NCI-H82 (cell line): ENCODE measurements around the gene PLEKHA8.
"Not testable (repeated sequence)": the region's sequence is repeated elsewhere in the genome, so short reads cannot be mapped to it uniquely, and the experiment has no call there.

ENCODE experiments used
- DNase-seq: peaks from one replicate; lab custom pipeline; 2025; lab: John Stamatoyannopoulos, UW

PLEKHA8 gene

DNA sequence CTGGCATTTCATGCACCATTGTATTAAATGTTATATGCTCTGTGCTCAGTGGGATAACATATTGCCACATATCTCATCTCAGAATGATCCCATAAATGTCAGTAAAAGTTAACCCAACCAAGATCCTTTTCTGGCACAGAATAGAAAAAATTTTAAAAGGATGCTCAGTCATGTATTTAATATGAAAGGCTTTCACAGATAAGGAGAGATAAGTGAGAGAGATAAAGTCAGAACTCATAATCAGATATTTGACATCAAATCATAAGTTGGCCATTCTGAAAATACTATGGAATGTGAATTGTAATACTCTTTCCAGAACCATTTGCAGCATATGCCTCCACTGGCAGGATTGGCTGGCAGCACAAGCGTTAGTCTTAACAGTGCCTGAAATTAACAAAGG, 38.5 kb downstream of the PLEKHA8 start:
- DNase-seq = no peak

DNA sequence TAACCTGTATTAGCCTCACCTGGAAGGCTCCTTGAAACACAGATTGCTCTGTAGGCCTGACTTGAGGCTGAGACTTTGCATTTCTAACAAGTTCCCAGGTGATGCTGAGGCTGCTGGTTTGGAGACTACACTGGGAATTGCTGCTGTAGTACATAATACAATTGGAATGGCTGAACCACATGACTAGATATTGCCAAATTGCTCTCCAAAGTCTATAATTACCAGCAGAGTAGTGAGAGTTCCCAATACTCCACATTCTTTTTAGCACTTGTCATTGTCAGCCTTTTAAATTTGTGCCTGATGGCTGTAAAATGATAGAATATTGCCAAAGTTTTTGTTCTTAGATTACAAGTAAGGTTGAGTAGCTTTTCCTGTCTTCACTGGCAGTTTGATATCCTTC, 39.9 kb downstream of the PLEKHA8 start:
- no peak for DNase-seq

DNA sequence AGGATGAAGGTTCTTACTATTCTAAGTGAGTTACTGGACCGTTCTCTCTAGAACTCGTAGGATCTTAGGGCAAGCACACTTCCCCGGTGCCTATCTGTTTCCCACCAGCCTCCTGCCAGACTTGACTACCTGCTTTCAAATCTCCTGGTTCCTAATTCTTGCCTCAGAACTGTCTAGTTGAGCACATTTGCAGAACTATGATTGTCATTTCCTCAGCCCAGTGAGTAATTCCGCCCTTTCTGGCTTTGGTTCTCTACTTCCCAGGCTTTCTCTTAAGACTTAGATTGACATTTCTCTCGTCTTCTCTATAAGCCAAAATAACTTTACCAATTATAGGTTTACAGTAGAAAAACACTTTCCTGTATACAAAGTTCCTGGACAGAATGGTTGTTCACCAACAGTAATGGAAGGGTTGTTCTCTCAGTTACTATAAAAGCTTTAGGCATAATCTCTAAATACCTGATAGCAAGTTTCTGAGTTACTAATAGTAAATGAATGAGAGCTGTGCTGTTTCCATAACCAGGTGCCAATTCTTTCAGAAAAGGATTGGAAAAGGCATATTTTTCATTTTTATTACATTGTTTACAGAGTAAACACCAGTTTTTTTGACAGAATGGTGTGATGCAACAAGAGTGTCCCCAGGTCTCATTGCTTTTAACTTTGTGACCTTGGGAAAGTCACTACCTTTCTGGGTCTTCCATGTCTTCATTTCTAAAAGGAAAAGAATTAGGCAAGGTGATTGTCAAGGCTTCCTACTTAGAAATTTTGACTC, 41.1 kb downstream of the PLEKHA8 start:
- DNase-seq = no peak

DNA sequence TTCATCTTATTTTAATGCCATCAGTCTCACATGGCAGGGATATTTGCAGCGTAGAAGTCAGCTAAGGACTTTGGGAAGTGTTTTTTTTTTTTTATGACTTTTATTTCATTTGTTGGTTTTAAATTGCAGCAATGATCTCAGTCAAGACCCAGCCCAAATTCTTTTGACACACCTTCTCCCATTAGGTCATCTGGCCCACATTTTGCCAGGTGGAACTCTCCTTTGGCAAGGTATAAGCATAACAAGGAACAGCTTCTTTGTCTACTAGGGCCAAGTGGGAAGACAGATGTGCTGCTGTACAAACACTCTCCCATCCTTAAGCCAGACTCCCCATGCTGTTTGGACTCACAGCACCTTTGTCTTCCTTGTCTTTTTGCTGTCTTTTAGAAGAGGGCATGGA, 41.8 kb downstream of the PLEKHA8 start:
- peak; percentile 35 for DNase-seq

DNA sequence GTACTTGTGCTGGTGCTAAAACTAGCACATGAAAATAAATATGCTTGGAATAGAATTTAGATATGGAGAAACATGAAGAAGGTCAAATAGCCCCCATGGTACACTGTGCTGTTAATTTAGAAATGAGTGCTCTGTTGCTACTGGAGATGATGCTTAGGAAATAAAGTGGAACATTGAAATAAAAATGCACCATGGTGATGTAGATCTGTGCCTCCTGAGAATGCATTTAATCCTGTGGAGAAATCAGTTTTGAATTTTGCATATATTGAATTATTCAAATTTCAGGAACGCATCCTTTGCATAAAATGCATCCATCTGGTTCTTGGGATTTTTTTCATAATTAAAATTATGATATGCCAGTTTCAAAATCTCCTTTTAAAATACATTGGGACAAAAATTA, 44.5 kb downstream of the PLEKHA8 start:
- no peak for DNase-seq

DNA sequence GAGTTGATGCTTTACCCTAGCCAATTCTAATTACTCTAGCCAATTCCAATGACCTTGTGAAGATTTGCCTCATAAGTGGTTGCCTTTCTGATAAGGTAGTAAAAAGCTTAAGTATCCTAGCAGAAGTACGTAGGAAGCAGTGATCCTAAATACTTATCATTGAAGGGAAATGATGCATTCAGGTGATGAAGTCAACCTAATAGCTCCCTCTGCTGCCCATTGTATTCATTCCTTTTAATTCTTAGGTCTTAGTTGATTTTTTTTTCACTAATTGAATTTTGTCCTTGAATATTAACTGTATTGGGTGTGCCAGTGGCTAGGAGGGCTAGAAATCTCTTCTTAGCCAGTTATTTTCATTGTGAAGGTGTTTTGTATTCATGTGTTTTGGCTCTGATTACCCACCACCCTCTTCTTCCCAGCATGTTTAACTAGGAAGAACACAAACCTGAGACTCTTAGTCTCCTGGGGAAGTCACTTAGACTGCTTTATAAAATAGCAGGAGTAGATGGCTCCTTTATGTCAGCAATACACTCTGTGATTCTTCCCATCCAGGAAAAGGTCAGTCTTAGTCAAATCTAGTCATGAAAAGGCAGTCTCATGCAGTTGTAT, 46.3 kb downstream of the PLEKHA8 start:
- peak; percentile 77 for DNase-seq

DNA sequence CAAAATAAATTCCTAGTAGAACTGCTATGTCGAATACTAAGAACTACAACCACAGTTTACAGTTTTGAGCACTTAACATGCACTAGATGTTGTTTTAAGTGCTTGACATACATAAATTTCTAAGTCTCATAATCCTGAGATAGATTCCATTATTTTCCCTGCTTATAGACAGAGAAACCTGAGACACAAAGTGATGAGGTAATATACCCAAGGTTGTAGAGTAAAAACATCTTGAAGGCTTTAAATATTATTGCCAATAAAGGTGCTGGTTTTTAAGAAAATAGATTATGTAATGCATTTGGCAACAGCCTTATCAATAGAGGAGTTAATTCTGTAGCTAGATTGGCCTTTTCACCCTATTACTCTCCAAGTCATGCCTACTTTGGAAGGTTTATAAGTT, 48.2 kb downstream of the PLEKHA8 start:
- no peak for DNase-seq

DNA sequence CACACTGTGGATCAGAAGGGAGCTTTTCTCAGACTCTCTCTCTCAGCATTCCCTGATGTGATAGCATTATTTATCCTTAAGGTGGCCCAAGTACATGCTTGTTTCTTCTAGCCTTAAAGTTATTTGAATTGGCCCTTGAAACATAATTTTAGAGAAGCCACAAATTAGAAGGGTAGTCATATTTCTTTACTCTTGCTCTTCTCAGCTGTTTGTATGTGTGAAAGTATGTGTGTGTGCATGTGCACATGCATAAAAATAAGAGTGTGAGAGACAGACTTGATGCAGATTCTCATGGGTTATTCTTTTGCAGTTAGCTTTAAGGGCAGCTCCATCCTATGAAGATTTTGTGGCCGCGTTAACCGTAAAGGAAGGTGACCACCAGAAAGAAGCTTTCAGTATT, 50.1 kb downstream of the PLEKHA8 start:
- no peak for DNase-seq

DNA sequence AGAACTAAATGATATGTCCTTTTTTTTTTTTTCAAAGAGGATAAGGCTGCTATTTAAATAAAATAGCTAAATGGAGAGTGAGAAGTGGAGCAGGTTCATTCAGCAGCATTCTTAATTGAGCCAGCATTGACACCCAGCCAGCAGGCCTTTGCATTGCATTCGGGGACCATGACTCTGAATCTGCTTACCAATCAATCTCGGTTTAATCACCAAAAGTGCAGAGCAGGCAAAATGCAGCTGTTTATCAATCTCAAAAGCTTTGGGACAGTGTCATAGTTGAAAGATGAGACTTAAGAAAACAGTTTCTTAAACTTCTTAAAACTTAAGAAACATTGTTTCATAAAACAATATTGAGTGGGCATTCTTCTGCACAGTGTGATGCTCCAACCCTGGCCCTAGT, 51.7 kb downstream of the PLEKHA8 start:
- no peak for DNase-seq

DNA sequence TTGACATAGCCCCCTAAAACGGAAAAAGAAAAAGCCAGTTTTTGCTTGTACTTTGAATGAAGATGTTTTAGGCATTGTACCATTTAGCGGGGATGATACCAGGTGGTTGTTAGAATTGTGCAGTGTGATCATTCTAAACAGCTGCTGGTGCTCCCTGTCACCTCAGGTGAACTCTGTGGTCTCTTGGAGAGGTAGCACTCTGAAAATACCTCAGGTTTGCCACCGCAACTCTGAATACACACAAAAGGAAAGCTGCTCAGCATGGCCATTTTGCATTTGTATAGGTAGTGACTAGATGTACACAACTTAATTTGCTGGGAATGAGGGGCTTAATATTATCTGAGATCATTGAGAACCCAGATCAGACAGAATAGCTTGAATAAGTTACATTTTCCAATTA, 52.6 kb downstream of the PLEKHA8 start:
- peak; percentile 9 for DNase-seq

DNA sequence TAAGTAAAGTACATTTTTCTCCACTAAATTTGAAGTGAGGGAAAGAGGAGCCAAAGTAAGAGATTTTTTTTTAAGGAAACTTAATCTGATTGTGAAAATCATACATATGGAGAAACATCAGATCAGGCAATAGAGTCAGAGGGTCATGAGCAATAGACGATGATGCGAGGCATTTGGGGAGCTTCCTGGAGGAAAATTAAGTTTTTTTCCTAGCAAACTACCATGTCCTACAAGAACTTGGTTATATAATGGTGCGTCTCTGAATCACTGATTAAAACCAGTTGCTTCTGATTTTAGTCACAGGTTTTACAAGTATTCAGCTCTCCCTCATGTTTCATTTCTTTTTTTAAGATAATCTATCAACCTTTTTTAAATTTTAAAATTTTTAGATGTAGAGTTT, 54.5 kb downstream of the PLEKHA8 start:
- DNase-seq = no peak

DNA sequence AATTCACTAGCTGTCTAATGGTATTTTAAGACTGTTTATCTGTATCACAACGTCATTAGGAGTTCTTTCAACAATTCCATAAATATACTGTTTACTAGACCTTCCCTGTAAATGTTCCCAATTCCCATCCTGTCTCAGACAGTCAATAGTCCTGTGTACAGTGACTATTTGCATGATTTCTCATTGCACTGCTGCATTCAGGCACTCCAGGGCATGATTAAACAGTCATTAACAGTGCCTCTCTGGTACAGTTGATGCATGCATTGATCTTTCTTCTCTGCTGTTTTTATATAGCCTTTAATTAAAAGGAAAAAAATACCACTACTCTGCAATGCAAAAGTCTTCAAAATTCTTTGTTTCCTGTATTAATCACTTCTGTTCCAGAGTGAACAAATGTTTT, 55.1 kb downstream of the PLEKHA8 start:
- DNase-seq = no peak

DNA sequence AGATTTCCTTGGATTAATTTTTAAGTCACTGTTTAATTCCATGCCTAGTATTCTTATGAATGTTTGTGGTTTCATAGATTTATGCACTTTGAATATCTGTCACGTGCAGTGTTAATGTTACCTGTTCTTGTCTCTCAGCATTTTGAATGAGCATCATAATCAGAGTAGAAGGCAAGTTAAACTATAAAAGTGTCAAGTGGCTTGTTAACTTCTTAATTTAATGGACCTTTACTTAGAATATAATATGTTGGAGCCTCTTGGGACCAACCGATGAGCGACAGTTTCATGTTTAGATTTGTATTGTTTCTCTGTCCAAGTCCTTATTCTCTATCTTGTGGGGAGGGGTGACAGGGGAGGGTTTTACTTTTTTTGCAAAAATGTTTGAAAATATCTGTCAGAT, 56.0 kb downstream of the PLEKHA8 start:
- DNase-seq = no peak

DNA sequence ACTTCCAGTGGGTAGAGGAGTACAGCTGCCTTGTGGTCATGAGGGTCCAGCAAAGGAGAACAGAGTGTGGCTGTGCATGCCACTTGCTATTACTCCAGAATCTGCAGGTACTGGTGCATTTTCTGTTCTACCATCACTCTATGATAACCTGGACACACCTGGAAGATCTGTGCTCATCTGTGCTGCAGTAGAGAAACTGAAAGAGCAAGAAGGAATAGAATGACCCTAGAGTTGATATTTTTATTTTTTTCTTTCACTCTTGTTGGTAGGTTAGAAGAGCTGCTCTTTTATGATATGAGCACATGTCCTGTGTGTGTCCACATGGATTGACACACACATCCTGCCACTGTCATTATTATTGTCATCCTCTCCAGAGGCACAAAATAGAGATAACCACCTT, 58.3 kb downstream of the PLEKHA8 start:
- DNase-seq = no peak

DNA sequence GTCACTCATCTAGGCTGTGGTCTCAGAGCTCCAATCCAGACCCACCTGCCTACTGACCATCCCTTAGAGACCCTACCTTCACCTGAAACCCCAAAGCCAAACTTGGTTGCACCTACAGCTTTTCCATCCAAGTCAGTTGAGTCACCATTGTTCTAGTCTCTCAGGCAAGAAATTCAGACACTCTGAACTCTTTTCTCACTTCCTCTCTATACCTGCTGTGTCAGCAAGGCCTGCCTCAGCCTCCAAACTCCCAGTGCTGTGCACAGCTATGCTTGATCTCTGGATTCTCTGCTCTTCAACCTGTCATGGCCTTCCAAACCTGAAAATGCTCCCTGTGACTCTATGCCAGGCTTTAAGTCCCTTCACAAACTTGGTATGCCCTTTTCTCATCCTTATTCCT, 59.2 kb downstream of the PLEKHA8 start:
- no peak for DNase-seq

DNA sequence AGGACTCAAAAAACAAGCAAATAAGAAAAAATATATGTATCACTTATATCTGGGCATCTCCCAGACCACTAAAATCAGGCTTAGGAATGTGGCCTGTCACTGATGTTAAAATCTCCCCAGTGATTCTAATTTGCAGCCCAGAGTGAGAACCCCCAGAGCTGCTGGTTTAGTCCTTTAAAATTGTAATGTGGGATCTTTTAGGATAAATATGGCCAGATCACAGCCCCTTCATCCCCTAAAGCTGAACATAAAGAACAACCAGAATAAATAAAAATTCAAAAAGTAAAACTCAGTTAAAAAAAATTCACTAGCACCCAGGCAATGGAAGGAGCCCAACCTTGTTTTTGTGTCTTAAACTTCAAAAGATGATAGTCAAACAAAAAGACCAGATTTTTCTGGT, 60.1 kb downstream of the PLEKHA8 start:
- no peak for DNase-seq

DNA sequence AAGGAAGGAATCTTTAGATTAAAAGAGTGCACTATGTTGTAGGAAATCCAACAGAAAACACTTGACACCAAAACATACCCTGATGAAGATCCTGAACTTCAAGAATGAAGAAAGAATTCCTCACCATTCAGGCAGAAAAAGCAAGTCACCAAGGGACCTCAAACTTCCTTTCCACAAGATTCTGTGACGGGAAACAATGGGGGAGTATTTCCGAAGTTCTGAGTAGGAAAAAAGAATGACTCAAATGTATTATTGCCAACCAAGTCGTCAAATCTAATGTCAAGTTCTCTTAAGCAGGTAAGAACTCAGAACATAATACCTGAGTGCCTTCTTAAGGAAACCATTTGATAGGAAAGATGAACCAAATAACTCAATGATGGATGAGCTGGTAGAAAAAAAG, 61.9 kb downstream of the PLEKHA8 start:
- no peak for DNase-seq

DNA sequence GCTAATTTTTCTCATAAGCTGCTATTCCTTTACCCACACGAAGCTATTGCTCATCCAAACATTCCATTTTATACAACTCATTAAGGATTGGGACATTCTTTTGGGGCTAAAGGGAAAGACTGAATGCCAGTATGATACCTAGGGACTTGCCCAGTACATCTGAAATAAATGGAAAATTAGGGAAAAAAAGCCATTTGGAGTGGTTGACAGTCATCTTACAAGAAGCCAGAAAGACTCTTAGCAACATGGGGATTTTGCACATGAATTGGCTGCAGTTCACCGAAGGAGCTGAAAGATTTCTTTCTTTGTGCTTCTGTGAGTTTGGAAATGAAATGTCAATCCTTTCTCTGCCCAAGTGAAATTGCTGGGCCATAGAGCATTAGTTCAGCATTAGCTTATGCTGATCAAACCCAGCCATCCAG, 63.3 kb downstream of the PLEKHA8 start:
- DNase-seq = no peak

DNA sequence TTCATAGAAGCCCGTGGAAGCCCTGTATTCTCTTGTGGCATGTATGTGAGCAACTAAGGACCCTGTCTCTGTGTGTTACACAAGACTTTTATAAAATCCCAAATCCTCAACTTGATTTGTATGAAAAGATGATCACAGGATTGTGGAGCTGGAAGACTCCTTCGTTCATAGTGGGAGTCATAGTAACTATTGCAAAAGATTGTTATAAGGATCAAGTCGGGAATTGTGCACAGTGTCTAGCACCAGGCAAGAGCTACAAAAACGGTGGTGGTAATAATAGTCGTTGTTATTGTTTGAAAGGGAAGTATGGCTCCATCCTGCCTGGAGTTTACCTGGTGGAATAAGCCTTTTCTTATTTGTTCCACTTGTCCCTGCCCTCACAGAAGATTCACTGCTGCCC, 63.8 kb downstream of the PLEKHA8 start:
- no peak for DNase-seq

DNA sequence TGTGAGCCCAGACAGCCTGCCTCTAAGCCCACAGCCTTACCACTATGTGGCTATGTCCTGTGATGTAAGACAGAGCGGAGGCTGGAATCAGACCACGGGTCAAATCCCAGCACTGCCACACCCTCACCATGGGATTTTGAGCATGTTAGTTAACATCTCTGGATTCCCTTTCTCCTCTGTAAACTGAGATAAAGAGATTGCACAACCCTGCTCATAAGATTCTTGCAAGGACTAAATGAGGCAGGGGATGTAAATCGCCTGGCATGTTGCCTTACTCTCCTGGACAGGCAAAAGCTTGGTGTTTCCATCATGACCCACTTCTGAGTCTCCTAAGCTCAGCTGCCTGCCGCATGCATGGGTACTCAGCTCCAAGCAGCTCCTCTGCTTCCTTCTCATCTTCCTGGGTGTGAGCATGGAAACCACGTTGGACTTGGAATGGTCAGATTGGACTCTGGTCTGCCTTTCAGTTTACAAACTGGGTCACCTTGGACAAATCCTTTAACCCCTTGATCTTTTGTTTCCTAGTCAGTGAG, 65.3 kb downstream of the PLEKHA8 start:
- peak; percentile 39 for DNase-seq

DNA sequence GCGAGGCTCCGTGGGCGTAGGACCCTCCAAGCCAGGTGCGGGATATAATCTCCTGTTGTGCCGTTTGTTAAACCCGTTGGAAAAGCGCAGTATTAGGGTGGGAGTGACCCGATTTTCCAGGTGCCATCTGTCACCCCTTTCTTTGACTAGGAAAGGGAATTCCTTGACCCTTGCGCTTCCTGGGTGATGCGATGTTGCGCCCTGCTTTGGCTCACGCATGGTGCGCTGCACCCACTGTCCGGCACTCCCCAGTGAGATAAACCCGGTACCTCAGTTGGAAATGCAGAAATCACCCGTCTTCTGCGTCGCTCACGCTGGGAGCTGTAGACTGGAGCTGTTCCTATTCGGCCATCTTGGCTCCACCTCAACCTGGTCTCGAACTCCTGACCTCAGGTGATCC, 70.4 kb downstream of the PLEKHA8 start:
- DNase-seq = not testable (repeated sequence)

DNA sequence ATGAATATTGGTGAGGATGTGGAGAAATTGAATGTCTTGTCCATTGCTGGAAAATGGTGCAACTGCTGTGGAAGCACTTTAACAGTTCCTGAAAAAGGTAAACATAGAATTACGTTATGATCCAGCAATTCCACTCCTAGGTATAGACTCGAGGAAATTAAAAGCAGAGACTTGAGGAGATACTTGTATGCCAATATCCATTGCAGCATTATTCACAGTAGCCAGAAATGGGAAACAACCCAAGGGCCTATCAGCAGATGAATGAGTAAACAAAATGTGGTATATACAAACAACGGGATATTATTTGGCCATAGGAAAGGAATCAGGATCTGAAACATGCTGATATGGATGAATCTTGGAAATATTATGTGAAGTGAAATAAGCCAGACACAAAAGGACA, 74.1 kb downstream of the PLEKHA8 start:
- DNase-seq = no peak

DNA sequence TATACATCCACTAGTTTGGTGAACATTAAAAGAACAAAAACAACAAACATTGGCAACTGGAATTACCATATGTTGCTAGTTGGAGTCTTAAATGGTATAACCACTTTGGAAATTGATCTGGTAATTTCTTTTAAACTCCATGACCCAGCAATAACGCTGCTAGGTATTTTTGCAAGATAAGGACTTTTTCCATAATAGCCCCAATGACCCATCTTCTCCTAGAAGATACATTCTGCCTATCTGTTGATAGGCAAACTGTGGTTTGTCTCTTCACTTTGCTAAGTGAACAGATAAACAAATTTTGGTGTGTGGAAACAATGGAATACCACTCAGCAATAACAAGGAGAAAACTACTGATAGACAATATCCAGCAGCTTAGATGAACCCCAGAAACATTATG, 75.9 kb downstream of the PLEKHA8 start:
- no peak for DNase-seq
